ENCODE data around the gene C17orf67.

DNA sequence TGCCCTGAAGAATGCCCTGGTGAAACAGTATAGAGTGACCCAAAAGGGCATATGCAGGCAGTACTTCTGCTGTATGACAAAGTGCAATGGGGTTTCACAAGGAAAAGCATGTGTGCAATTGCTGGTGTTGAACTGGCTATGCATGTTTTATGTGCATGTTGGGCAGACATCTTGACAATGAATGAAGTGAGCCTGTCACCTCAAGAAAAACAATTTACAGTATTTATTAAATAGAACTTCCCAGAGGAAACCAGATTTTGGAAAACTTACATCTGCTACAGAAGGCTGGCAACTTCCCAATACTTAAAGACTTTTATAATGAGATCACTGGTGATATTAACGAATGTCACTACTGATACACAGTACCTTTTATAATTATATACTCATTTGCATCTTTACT, 30.6 kb downstream of the C17orf67 start:
- TF ChIP-seq, protein P1, sequence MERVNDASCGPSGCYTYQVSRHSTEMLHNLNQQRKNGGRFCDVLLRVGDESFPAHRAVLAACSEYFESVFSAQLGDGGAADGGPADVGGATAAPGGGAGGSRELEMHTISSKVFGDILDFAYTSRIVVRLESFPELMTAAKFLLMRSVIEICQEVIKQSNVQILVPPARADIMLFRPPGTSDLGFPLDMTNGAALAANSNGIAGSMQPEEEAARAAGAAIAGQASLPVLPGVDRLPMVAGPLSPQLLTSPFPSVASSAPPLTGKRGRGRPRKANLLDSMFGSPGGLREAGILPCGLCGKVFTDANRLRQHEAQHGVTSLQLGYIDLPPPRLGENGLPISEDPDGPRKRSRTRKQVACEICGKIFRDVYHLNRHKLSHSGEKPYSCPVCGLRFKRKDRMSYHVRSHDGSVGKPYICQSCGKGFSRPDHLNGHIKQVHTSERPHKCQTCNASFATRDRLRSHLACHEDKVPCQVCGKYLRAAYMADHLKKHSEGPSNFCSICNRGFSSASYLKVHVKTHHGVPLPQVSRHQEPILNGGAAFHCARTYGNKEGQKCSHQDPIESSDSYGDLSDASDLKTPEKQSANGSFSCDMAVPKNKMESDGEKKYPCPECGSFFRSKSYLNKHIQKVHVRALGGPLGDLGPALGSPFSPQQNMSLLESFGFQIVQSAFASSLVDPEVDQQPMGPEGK (CRISPR knock-in tag; IDR thresholded peaks at IDR 0.05; ENCODE audit: borderline replicate concordance) = no peak
- TF ChIP-seq, protein P2, sequence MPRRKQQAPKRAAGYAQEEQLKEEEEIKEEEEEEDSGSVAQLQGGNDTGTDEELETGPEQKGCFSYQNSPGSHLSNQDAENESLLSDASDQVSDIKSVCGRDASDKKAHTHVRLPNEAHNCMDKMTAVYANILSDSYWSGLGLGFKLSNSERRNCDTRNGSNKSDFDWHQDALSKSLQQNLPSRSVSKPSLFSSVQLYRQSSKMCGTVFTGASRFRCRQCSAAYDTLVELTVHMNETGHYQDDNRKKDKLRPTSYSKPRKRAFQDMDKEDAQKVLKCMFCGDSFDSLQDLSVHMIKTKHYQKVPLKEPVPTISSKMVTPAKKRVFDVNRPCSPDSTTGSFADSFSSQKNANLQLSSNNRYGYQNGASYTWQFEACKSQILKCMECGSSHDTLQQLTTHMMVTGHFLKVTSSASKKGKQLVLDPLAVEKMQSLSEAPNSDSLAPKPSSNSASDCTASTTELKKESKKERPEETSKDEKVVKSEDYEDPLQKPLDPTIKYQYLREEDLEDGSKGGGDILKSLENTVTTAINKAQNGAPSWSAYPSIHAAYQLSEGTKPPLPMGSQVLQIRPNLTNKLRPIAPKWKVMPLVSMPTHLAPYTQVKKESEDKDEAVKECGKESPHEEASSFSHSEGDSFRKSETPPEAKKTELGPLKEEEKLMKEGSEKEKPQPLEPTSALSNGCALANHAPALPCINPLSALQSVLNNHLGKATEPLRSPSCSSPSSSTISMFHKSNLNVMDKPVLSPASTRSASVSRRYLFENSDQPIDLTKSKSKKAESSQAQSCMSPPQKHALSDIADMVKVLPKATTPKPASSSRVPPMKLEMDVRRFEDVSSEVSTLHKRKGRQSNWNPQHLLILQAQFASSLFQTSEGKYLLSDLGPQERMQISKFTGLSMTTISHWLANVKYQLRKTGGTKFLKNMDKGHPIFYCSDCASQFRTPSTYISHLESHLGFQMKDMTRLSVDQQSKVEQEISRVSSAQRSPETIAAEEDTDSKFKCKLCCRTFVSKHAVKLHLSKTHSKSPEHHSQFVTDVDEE (CRISPR knock-in tag; IDR thresholded peaks at IDR 0.05) = no peak
- no peak for TF ChIP-seq ZFP30 (CRISPR knock-in tag; IDR thresholded peaks at IDR 0.05)

All from SK-N-SH treated with all-trans-retinoic acid at 6 μM for 48 hours (cell line).